ENCODE data around the gene SPATA46.

Gene SPATA46

DNA sequence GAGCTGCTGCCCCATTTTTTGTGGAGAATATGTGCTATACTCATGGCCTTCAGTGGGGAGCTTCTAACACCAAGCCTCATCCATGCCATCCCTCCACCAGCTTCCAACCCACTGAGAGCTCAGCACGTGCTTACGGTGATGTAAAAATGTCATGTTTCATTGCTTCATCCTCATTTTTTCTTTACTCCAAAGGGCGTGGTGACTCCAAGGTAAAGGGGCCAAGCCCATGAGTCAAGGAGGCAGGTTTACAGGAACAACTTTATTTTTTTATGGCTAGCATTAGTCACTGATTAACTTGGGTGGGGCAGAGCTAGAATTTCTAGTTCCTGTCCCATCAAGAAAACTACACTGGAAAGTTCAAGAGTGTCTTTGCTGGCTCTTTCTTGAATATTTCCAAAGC, 4.7 kb upstream of the SPATA46 start, which contains the start of gene C1orf226:
Gene C1orf226 (plus strand): TSS at position 346 of the 400 bp plus-strand sequence. CDS start 174 bp downstream, outside the sequence.
- no peak for DNase-seq (ENCODE audit: low read depth, low spot score)
- no peak within 1 kb of the TSS for H3K4me3 ChIP-seq (ENCODE audit: low read length)

GRCh38 chr1:162380061-162380846, 3.6 kb upstream of the SPATA46 start:
- peak; percentile 34 for DNase-seq (ENCODE audit: low read depth, low spot score)
- no peak overlapping the region for H3K4me3 ChIP-seq (ENCODE audit: low read length)

- no peak overlapping the region for H3K4me3 ChIP-seq (ENCODE audit: low read length)
- DNase-seq (ENCODE audit: low read depth, low spot score) = no peak
Observed at GRCh38 chr1:162375463-162375862, 1.2 kb downstream of the SPATA46 start.

DNA sequence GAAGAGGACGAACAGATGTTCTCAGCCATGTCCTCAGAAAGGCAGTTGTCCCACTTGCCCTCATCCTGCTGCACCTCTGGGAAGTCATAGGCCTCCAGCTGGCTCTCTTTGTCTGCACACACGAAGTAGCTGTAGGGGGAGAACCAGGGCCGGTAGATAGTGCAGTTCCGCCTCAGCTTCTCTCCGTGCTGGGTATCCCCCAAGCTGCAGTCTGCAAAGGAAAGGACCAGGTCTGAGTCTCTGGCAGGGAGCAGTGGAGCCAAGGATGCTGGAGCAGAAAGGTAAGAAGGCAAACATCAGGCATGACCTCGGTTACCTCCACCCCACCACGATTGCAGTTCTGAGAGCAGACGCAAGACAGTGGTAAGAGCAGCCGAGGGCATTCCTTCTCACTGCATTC, 2.2 kb downstream of the SPATA46 start:
- peak; percentile 32 for DNase-seq (ENCODE audit: low read depth, low spot score)
- H3K4me3 ChIP-seq (ENCODE audit: low read length) = no peak overlapping the region

DNA sequence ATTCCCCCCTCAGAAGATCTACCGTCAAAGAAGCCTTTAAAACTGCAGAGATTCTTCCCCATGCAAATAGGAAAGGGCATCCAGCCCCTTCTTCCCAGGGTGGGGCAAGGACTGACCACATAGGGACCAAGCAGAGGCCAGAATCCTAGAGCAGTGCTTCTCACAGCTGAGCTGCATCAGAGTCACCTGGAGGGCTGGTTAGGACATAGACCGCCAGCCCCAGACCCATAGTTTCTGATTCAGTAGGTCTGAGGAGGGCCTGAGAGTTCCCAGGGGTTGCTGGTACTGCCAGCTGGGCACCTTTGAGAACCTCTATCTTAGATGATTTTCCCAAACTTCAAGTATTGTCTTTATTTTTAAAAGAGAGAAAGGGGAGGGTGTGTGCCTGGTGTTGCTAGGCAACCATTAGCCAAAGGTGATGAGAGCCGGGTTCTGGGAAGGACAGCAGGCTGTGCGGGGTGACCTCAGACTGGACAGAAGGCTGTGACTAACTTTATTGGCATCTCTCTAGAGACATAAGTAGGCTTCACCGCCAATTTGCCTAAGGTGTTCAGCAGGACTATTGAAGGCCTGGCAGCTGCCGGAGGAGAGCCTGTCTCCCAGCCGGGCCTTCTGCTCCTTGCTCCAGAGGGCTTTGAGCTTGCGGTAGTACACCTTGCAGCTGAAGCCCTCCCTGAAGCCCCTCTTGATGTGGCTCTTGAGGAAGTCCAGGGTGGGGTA, 3.0 kb downstream of the SPATA46 start:
- DNase-seq (ENCODE audit: low read depth, low spot score) = no peak
- no peak overlapping the region for H3K4me3 ChIP-seq (ENCODE audit: low read length)

GRCh38 chr1:162373072-162373427, 3.6 kb downstream of the SPATA46 start:
- no peak for DNase-seq (ENCODE audit: low read depth, low spot score)

GRCh38 chr1:162372159-162373071, 4.2 kb downstream of the SPATA46 start:
- peak; percentile 79 for DNase-seq (ENCODE audit: low read depth, low spot score)
- no peak overlapping the region for H3K4me3 ChIP-seq (ENCODE audit: low read length)

More at GRCh38 chr1:162373072-162373427, 3.6 kb downstream of the SPATA46 start:
- H3K4me3 ChIP-seq (ENCODE audit: low read length) = no peak overlapping the region

- H3K4me3 ChIP-seq (ENCODE audit: low read length) = no peak overlapping the region
- DNase-seq (ENCODE audit: low read depth, low spot score) = no peak
Observed at GRCh38 chr1:162371611-162372010, 5.0 kb downstream of the SPATA46 start.

- no peak overlapping the region for H3K4me3 ChIP-seq (ENCODE audit: low read length)
- DNase-seq (ENCODE audit: low read depth, low spot score) = no peak
Observed at GRCh38 chr1:162370721-162371120, 5.9 kb downstream of the SPATA46 start.

- no peak overlapping the region for H3K4me3 ChIP-seq (ENCODE audit: low read length)
- no peak for DNase-seq (ENCODE audit: low read depth, low spot score)
Observed at GRCh38 chr1:162370161-162370560, 6.5 kb downstream of the SPATA46 start.

DNA sequence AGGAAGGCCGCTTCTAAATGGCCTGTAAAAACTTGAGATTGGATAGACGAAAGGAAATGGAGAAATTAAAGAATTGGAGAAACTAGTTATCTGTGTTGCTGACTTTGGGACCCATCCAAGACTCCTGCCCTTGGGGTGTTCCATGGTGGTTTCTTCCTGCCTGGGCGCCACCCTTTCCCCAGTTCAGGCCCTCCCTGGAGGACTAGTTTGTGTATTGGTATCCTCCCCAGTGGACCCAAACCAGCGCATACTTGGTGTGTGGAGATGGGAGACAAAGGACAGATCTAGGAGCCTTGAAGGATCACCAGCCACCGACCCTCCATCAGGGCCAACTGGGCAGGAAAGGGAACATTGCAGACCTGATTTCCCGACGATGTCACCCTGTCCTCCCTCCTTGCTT, 7.1 kb downstream of the SPATA46 start:
- DNase-seq (ENCODE audit: low read depth, low spot score) = no peak
- no peak overlapping the region for H3K4me3 ChIP-seq (ENCODE audit: low read length)

- H3K4me3 ChIP-seq (ENCODE audit: low read length) = no peak overlapping the region
- DNase-seq (ENCODE audit: low read depth, low spot score) = no peak
Observed at GRCh38 chr1:162368451-162368850, 8.2 kb downstream of the SPATA46 start.

DNA sequence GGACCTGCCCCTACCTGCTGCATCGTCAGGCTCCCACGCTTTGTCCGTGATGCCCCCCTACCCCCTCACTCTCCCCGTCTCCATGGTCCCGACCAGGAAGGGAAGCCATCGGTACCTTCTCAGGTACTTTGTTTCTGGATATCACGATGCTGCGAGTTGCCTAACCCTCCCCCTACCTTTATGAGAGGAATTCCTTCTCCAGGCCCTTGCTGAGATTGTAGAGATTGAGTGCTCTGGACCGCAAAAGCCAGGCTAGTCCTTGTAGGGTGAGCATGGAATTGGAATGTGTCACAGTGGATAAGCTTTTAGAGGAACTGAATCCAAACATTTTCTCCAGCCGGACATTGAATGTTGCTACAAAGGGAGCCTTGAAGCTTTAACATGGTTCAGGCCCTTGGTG, 8.9 kb downstream of the SPATA46 start:
- DNase-seq (ENCODE audit: low read depth, low spot score) = no peak
- no peak overlapping the region for H3K4me3 ChIP-seq (ENCODE audit: low read length)

- H3K4me3 ChIP-seq (ENCODE audit: low read length) = no peak overlapping the region
- DNase-seq (ENCODE audit: low read depth, low spot score) = no peak
Observed at GRCh38 chr1:162367073-162367472, 9.6 kb downstream of the SPATA46 start.

DNA sequence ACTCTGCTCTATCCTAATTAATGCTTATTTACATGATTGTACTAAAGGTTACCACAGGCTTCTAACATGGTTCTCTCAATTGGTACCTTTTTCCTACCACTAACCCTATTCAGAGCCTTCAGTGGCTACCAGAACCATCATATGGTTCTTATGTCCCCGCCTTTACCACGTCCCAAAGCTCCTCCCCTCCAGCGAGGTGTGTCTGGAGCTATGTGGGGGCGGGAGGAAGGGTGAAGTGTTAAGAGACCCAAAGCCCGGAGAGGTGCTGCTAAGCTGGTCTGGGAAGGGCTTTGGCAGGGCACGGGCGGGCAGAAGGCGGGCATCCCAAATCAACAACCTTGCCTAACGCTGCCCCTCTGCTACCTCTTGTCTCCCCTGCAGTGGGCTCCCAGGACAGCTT, 10.0 kb downstream of the SPATA46 start:
- H3K4me3 ChIP-seq (ENCODE audit: low read length) = no peak overlapping the region
- DNase-seq (ENCODE audit: low read depth, low spot score) = no peak

- DNase-seq (ENCODE audit: low read depth, low spot score) = no peak
Observed at GRCh38 chr1:162366149-162366548, 10.5 kb downstream of the SPATA46 start.

DNA sequence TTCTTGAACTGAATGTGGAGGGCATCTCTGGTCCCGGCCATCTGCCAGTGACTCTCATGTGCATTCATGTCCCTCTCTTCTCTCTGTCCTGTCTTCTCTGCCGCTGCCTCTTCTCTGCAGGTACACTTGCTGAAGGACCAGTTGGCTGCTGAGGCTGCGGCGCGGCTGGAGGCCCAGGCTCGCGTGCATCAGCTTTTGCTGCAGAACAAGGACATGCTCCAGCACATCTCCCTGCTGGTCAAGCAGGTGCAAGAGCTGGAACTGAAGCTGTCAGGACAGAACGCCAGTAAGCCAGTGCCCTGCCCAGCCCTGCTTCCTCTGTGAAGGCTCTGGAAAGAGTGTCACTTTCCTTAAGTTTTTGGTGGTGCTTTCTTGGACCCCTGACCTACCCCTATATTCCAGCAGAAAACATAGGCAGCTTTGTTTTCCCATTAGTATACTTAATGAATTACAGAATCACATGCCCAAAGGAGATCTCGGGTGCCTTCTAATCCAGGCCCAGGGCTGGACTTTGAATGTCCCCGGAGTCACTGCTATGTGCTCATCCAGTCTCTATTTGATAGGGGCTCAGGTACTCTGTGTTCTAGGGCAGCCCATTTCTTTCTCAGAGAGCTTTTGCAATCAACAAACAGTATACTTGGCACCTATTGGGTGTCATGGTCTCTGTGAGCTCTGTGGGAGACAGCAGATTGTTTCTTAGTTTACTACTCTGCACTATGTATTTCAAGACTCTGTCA, 11.2 kb downstream of the SPATA46 start:
- no peak for DNase-seq (ENCODE audit: low read depth, low spot score)
- no peak overlapping the region for H3K4me3 ChIP-seq (ENCODE audit: low read length)

More at GRCh38 chr1:162366149-162366548, 10.5 kb downstream of the SPATA46 start:
- no peak overlapping the region for H3K4me3 ChIP-seq (ENCODE audit: low read length)

GRCh38 chr1:162364498-162364897, 12.2 kb downstream of the SPATA46 start:
- no peak for DNase-seq (ENCODE audit: low read depth, low spot score)
- H3K4me3 ChIP-seq (ENCODE audit: low read length) = no peak overlapping the region

DNA sequence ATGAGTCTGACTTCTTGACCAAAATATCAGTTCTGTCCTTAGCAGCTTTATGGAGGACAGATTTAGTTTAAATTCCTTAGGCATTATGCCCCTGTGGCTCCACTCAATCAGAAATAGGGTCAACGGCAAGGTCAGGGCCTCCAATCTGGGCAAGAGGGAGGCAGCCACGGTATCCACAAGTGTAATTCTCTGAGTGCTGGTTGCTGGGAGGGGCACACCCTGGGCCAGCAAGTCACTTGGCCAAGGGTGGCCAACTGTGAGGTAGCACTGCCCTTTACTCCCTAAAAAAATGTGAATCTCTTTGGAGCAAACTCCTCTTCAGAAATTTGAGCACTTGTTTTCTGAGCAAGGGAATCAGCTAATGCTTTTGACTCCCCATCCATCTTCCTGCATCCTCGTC, 12.8 kb downstream of the SPATA46 start:
- no peak for DNase-seq (ENCODE audit: low read depth, low spot score)
- H3K4me3 ChIP-seq (ENCODE audit: low read length) = no peak overlapping the region
